Testis (tissue), 3 donors: Measurements from ENCODE around the gene MGAT5. TPM values are rescaled to one million over a fixed set of nuclear protein-coding genes. Genes with fewer than 3 reads are reported as not detected.

Experiments used
- DNase-seq: peaks from one replicate; pipeline ENCODE4 v3.0.0-alpha.2; 2019
- H3K27ac ChIP-seq, 2 donors: fragments of 200-600 bp; sonication (generic); one replicate each; pipeline ENCODE4 v1.5.1; 2019
- H3K27me3 ChIP-seq: fragments of 200-600 bp; sonication (generic); one replicate; pipeline ENCODE4 v1.5.1; 2019
- H3K36me3 ChIP-seq: fragments of 200-600 bp; sonication (generic); one replicate; pipeline ENCODE4 v1.5.1; 2017; ENCODE audit warnings: low read depth; ENCODE audit errors: missing control alignments
- H3K4me1 ChIP-seq: fragments of 200-600 bp; sonication (generic); one replicate; pipeline ENCODE4 v1.5.1; 2019
- H3K4me3 ChIP-seq, 2 donors: fragments of 200-600 bp; sonication (generic); one replicate each; pipeline ENCODE4 v1.5.1; 2017 to 2019
- H3K9me3 ChIP-seq: fragments of 200-600 bp; sonication (generic); one replicate; pipeline ENCODE4 v1.5.1; 2017
- POLR2A ChIP-seq: fragments of 450-650 bp; IDR thresholded peaks from one replicate; pipeline ENCODE4 v1.6.1; 2017; ENCODE audit warnings: antibody characterized with exemption, mild to moderate bottlenecking, moderate library complexity
- WGBS, 2 donors: methylation state at CpG; one replicate each; pipeline ENCODE4 v1.1.5; 2018; 5-methylcytosine and 5-hydroxymethylcytosine counted together
- intact Hi-C: fragments of 100-400 bp; cut with DNase I; formaldehyde crosslinking; loops from one replicate; pipeline ENCODE4 v1.15.1; 2023; ENCODE audit warnings: low total_unique reads
- polyA plus RNA-seq: library from polyadenylated mRNA; stranded (reverse); fragments of 350-450 nt; fragmentation: Illumina TruSeq; extraction: RNeasy Lipid Tissue Mini Kit (QIAGEN cat#74804); gene quantifications from one replicate; pipeline ENCODE4 v1.2.3, GENCODE V29; 2014; ENCODE audit warnings: low read depth, low replicate concordance; ENCODE audit not compliant: insufficient read depth
- total RNA-seq, 2 donors: library from RNA; depleted of rRNA; stranded (reverse); fragments of >200 nt; gene quantifications; one replicate each; pipeline ENCODE4 v1.2.3, GENCODE V29; 2016
- TF ChIP-seq, protein P1 (sequence below), 3 experiments: fragments of 450-650 bp in 2 of 3; fragments of 200-600 bp in 1 of 3; sonication (generic) in 1 of 3; IDR thresholded peaks; one replicate each; pipeline ENCODE4 v1.5.1; 2016 to 2019; ENCODE audit warnings: antibody characterized with exemption in 3 of 3, mild to moderate bottlenecking in 2 of 3, moderate library complexity in 1 of 3

Gene MGAT5
- total and polyA plus RNA-seq, 3 donors from 2014 or later: 31.6 to 73.8 (median 64.5) TPM

DNA sequence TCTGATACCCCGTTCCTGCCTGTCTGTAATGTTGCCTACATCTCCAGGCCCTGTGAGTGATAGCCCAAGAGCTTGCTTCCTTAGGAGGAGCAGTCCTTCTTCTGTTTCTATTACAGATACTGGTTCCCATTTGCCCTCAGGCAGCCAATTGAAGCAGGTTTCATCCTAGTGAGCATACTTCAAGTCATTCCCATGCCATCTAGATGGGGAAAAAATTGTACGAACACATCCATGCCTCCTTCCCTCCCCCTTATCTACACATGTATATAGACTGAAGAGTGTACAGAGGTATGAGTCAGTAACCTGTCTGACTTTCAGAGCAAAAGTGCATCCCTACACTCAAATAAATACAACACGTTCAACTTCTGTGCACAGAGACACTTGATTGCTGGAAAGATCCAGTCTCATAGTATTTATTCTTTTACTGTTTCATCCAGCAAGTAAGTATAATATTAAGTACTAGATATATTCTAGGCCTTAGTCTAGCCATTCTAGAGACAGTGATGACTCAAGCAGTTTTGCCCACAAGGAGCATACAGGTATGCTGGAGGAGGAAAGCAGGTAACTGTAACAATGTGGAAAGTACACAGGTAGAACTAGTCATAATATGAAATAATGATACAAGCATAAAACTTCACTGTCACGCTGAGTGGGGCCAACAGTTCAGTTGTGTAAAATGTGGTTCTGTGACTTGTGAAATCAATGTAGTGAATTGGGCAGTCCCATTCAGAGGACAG lies 153.4 kb downstream of the MGAT5 start:
- no peaks in the 10 kb centered on the region for H3K27me3 ChIP-seq
- H3K4me1 ChIP-seq: no peaks in the 10 kb centered on the region
- no peak overlapping the region for H3K4me3 ChIP-seq
- intact Hi-C loops: no loop called here
- no peaks in the 10 kb centered on the region for H3K9me3 ChIP-seq
- 94 to 100% methylated on average over 4 of the region's 4 CpGs for WGBS, 2 donors
- no peaks in the 10 kb centered on the region for H3K36me3 ChIP-seq
- TF ChIP-seq, protein P1, sequence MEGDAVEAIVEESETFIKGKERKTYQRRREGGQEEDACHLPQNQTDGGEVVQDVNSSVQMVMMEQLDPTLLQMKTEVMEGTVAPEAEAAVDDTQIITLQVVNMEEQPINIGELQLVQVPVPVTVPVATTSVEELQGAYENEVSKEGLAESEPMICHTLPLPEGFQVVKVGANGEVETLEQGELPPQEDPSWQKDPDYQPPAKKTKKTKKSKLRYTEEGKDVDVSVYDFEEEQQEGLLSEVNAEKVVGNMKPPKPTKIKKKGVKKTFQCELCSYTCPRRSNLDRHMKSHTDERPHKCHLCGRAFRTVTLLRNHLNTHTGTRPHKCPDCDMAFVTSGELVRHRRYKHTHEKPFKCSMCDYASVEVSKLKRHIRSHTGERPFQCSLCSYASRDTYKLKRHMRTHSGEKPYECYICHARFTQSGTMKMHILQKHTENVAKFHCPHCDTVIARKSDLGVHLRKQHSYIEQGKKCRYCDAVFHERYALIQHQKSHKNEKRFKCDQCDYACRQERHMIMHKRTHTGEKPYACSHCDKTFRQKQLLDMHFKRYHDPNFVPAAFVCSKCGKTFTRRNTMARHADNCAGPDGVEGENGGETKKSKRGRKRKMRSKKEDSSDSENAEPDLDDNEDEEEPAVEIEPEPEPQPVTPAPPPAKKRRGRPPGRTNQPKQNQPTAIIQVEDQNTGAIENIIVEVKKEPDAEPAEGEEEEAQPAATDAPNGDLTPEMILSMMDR (IDR thresholded peaks at IDR 0.05): no peak
- no peak for TF ChIP-seq POLR2A
- no peak for DNase-seq
- H3K27ac ChIP-seq: no peak overlapping the region

- H3K9me3 ChIP-seq: no peaks in the 10 kb centered on the region
- TF ChIP-seq, protein P1 (IDR thresholded peaks at IDR 0.05): no peak
- no peak for TF ChIP-seq POLR2A
- no peak for DNase-seq
- intact Hi-C loops: no loop called here
- no peaks in the 10 kb centered on the region for H3K4me1 ChIP-seq
- 73 to 81% methylated on average over 2 to 3 of the region's 3 CpGs for WGBS, 2 donors
- no peak overlapping the region for H3K27ac ChIP-seq
- no peak overlapping the region for H3K4me3 ChIP-seq
- H3K27me3 ChIP-seq: no peaks in the 10 kb centered on the region
- H3K36me3 ChIP-seq: no peaks in the 10 kb centered on the region
These were observed 154.5 kb downstream of the MGAT5 start for GRCh38 chr2:134408386-134408785.

DNA sequence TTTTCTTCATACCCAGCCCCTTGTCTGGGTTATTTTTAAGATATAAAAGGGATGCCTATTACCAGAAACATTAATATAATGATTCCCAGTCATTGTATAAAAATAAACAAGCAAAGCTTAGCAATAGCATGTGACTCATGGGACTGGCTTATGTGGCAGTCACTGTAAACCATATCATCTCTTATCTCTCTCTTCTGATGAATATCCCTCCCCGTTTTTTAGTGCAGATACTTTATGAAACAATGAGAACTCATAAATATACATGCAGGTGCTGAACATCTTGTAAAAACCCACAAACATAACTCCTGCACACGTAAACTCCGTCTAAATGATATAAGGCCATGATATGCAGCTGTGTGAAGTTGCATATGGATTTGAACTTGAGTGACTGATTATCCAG lies 154.9 kb downstream of the MGAT5 start:
- intact Hi-C loops: no loop called here
- no peaks in the 10 kb centered on the region for H3K4me1 ChIP-seq
- H3K4me3 ChIP-seq: no peak overlapping the region
- H3K9me3 ChIP-seq: no peaks in the 10 kb centered on the region
- H3K27ac ChIP-seq: no peak overlapping the region
- DNase-seq: no peak
- WGBS, 2 donors: 75 to 85% methylated on average over 3 of the region's 3 CpGs
- no peaks in the 10 kb centered on the region for H3K27me3 ChIP-seq
- no peaks in the 10 kb centered on the region for H3K36me3 ChIP-seq
- TF ChIP-seq POLR2A: no peak
- TF ChIP-seq, protein P1 (IDR thresholded peaks at IDR 0.05): no peak

DNA sequence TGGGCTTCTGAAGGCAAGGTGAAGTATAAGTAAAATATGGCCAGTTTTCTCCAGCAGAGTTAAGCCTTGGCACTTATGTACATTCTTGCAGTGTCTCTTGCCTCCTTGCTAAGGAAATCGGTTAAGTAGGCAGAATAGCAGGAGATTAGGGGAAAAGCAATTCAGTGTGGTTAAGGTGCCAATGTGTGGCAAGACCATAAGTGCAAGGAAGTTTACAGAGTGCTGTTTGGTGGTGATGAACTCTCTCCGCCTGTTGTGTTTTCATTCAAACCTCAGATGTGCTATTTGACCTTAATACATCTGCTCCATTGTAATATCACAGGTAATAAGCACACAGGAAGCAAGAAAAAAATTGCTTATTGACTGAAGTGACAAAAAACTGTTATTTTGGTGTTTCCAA lies 156.1 kb downstream of the MGAT5 start:
- H3K36me3 ChIP-seq: no peaks in the 10 kb centered on the region
- no peak overlapping the region for H3K4me3 ChIP-seq
- intact Hi-C loops: loop anchor here (5.0 kb wide), 1 partner anchor 293 kb away; no protein-coding TSS in a partner anchor
- TF ChIP-seq, protein P1 (IDR thresholded peaks at IDR 0.05): no peak
- no peak for TF ChIP-seq POLR2A
- 94 to 95% methylated on average over 2 of the region's 2 CpGs for WGBS, 2 donors
- H3K27me3 ChIP-seq: no peaks in the 10 kb centered on the region
- no peak for DNase-seq
- H3K9me3 ChIP-seq: no peaks in the 10 kb centered on the region
- H3K4me1 ChIP-seq: no peaks in the 10 kb centered on the region
- no peak overlapping the region for H3K27ac ChIP-seq

DNA sequence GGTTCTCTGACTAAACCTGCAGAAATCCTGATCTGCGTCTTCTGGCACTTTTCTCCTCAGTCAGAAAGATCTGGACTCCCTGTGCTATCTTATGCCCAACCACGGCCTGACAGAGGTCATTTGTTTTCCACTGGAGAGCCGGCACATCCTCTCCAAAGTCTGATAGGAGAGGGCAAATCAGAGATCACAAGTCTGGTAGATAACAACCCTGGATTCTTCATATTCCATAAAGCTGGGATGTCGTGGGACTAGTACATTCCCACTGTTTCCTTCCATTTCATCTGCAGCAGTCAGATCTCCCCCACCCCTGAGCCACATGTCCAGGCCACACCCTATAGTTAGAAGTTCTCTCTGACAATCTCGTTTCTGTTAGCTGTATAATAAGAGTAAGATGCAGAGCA lies 157.0 kb downstream of the MGAT5 start:
- intact Hi-C loops: loop anchor here (5.0 kb wide), 1 partner anchor 294 kb away; no protein-coding TSS in a partner anchor
- TF ChIP-seq POLR2A: no peak
- TF ChIP-seq, protein P1 (IDR thresholded peaks at IDR 0.05): no peak
- 49 to 52% methylated on average over 5 of the region's 5 CpGs for WGBS, 2 donors
- Histone ChIP-seq H3K27ac (no peak overlapping the region), H3K4me1 (no peaks in the 10 kb centered on the region), H3K36me3 (no peaks in the 10 kb centered on the region), H3K9me3 (no peaks in the 10 kb centered on the region), H3K4me3 (no peak overlapping the region), H3K27me3 (no peaks in the 10 kb centered on the region)
- peak; percentile 32 for DNase-seq
